ENCODE results near the gene CDH22.

CDH22 gene

GRCh38 chr20:46183768-46184167 is 124.5 kb downstream of the CDH22 start:
- H3K4me3 ChIP-seq (ENCODE audit: low read depth, low read length), result no peak overlapping the region
- DNase-seq (ENCODE audit: low read depth), result no peak

GRCh38 chr20:46182276-46183200 is 125.8 kb downstream of the CDH22 start:
- H3K4me3 ChIP-seq (ENCODE audit: low read depth, low read length), result no peak overlapping the region
- DNase-seq (ENCODE audit: low read depth), result no peak

DNA sequence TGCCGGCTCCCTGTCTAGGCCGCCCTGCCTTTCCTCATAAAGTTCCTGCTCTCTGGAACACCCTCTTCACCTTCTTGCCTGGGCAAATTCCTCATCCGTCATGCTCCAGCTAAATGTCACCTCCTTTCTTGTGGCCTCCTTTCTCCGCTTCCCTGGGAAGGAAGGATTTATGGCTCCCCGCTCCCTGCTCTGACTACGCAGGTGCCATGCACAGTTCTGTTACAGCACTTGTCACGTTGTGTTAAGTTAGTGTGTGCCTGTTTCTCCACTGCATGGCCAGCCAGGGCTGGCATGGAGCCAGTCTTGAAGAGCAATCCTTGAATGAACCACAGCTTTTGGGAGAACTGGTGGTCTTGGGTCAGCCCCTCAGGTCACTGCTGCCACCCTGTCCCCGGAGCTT is 128.4 kb downstream of the CDH22 start:
- no peak overlapping the region for H3K4me3 ChIP-seq (ENCODE audit: low read depth, low read length)
- DNase-seq (ENCODE audit: low read depth), result no peak

- no peak overlapping the region for H3K4me3 ChIP-seq (ENCODE audit: low read depth, low read length)
- DNase-seq (ENCODE audit: low read depth), result no peak
These were observed 129.4 kb downstream of the CDH22 start for GRCh38 chr20:46178891-46179290.

DNA sequence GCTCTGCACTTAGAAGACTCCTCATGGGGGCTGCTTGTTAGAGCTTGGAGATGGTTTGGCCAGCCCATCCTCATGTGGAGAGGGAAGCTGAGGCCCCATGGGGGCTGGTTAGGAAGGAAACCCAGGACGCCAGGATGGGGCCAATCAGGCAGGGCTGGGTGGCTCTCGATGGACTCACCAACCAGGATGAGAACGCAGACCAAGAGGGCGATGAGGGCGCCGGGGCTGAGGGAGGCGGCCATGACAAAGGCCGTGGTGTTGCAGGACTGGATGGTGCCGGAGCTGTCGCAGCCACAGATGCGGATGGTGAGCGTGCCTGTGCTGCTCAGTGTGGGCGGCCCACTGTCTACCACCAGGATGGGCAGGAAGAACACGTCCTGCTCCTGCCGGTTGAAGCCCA is 130.5 kb downstream of the CDH22 start:
- no peak for DNase-seq (ENCODE audit: low read depth)
- H3K4me3 ChIP-seq (ENCODE audit: low read depth, low read length), result no peak overlapping the region

DNA sequence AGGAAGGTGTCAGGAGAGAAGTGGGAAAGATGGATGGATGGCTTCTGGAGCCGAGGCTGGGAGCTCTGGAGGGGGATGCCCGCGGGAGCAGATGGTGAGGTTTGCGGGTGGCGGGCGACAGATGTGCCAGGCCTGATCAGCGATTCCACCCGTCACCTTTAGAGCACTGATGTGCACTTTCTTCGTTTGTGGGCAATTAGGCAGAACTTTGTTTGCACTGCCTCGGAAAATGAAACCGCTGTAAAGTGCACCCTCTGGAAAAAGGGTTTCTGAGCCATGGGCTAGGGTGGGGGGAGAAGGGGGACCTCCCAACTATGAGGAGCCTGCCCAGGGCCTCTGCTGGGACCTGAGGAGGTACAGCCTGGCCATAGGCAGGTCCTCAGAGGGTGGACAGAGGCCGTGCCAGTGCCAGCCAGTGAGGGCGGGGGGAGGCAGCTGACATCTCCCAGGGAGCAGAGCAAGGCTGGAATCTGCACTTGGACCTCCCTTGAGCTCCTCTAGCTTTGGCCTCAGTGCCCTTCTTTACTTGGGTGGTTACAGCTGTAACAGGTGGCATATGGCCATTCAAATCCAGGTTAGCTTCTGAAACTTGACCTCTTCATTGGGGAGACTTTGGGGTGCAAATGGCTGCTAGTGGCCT is 131.4 kb downstream of the CDH22 start:
- DNase-seq (ENCODE audit: low read depth), result no peak
- H3K4me3 ChIP-seq (ENCODE audit: low read depth, low read length), result no peak overlapping the region

- DNase-seq (ENCODE audit: low read depth), result no peak
- no peak overlapping the region for H3K4me3 ChIP-seq (ENCODE audit: low read depth, low read length)
These were observed 133.2 kb downstream of the CDH22 start for GRCh38 chr20:46175127-46175494.

GRCh38 chr20:46174469-46175126 is 133.7 kb downstream of the CDH22 start:
- DNase-seq (ENCODE audit: low read depth), result peak; percentile 0
- no peak overlapping the region for H3K4me3 ChIP-seq (ENCODE audit: low read depth, low read length)

DNA sequence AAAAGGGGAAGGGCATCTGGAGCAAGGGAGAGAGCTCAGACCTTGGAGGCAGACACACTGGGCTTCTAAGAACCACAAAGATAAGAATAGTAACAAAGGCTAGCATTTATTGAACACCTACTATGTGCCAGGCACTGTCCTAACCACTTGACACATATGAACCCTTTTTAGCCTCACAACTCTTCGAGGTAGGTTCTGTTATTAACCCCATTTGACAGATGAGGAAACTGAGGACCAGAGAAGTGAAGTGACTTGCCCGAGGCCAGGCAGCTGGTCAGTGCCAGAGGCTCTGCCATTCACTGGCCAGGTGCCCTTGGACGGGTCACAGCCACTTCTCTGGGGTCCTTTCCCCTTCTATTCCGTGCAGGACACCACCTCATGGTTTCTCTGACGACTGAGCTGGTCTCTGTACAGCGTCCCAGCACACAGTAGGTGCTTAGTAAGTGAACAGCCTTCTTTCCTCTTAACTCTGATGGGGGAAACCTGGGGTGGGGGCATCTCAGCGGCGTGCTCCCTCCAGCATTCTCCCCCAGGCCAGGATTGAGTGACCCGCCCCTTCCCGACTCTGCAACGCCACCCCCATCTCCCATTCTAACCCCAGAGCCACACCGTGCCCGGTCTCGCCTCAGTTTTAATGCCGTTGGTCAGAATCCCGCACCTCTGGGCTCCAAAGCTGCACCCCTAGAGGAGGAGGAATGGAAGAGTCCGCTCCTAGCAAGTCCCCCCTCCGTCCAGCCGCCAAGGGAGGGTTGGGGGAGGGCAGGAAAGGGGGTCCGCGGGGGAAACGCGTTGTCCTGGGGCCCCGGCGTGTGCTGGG is 134.4 kb downstream of the CDH22 start:
- no peak for DNase-seq (ENCODE audit: low read depth)
- H3K4me3 ChIP-seq (ENCODE audit: low read depth, low read length), result no peak overlapping the region

- DNase-seq (ENCODE audit: low read depth), result no peak
- H3K4me3 ChIP-seq (ENCODE audit: low read depth, low read length), result no peak overlapping the region
These were observed 135.2 kb downstream of the CDH22 start for GRCh38 chr20:46172961-46173536.

GRCh38 chr20:46172455-46172854 is 135.8 kb downstream of the CDH22 start:
- no peak for DNase-seq (ENCODE audit: low read depth)
- no peak overlapping the region for H3K4me3 ChIP-seq (ENCODE audit: low read depth, low read length)

DNA sequence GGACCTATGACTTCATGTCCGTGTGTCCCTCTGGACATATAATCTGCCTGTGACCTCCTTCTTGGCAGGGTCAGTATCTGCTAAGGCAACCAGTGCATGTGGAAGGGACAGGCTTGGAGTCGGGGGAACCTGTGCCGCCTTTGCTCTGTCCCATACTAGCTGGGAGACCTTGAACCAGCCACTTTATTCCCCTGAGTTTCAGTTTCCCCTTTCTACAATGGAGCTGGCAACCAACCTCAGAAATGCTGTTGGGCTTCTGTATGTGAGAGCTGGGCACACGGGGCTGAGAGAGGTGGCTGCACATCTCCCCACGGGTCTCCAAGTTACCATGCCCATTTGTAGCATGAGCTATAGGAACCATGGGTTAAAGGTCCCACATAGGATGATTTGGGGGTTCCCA is 136.4 kb downstream of the CDH22 start:
- no peak overlapping the region for H3K4me3 ChIP-seq (ENCODE audit: low read depth, low read length)
- no peak for DNase-seq (ENCODE audit: low read depth)

DNA sequence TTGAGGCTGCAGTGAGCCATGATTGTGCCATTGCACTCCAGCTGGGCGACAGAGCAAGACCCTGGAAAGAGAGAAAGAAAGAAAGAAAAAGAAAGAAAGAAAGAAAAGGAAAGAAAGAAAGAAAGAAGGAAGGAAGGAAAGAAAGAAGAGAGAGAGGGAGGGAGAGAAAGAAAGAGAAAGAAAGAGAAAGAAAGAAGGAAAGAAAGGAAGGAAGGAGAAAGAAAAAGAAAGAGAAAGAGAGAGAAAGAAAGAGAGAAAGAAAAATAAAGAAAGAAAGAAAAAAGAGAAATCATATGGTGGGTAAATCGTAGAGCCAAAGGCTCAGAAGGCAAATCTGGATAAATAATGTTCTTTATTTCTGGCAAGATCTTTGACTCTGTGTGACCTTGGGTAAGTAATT is 136.8 kb downstream of the CDH22 start:
- DNase-seq (ENCODE audit: low read depth), result no peak
- H3K4me3 ChIP-seq (ENCODE audit: low read depth, low read length), result no peak overlapping the region

DNA sequence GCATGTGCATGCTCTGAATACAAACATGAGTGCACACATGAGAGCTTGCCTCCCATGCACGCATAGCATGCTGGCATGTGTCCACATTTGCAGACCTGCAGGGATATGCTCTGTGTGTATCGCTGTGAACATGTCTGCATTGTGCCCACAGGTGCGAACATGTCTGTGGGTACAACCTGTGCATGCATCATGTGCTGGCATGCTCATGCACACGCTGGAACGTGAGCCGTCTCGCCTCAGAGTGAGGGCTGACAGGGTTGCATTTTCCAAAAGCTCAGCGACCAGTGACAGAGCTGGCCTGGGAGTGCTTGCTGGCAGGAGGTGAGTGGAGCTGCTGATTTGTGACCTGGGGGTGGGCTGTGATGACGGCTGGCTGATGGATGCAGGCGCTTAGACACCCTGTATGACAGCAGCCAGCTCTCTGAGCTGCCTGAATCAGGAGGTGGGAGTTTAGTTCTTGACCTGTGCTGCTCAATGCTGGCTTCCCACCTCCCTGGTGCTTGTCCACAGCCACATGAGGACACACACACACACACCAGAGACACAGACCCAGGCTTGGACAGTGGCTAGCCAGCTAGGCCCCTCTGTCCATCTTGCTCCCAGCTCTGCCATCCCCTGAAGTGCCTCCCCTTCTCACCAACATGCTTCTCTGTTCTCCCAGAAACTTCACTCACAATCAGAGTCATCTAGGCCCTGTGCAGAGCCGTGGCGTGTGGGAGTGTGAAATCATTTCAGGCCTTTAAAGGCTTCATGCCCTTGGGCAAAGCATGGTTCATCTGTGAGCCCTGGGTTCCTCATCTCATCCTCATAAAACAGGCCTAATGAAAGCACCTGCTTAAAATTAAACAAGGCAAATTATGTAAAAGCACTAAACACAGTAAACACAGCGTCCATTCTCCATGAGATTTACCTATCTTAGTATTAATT is 138.8 kb downstream of the CDH22 start:
- DNase-seq (ENCODE audit: low read depth), result no peak
- H3K4me3 ChIP-seq (ENCODE audit: low read depth, low read length), result no peak overlapping the region

GRCh38 chr20:46168438-46168837 is 139.9 kb downstream of the CDH22 start:
- no peak overlapping the region for H3K4me3 ChIP-seq (ENCODE audit: low read depth, low read length)
- no peak for DNase-seq (ENCODE audit: low read depth)

GRCh38 chr20:46167080-46167479 is 141.2 kb downstream of the CDH22 start:
- DNase-seq (ENCODE audit: low read depth), result no peak
- H3K4me3 ChIP-seq (ENCODE audit: low read depth, low read length), result no peak overlapping the region

DNA sequence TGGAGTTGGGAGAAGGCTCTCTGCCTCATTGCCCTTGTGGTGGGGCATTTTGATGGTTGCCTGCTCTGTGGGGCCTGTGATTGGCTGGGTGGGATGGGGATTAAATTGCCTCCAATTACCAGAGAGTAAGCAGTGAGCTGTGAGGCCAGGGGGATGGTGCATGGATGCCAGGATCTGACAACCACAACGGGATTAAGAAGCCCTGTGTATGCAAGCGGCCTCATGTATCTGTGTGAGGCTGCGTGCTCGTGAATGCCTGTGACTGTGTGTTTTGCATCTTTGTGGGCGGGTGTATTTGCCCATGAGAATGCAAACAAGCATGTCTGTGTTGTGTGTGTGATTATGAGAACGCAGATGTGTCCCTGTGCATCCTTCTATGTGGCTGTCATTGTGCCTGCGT is 144.0 kb downstream of the CDH22 start:
- DNase-seq (ENCODE audit: low read depth), result no peak
- no peak overlapping the region for H3K4me3 ChIP-seq (ENCODE audit: low read depth, low read length)

DNA sequence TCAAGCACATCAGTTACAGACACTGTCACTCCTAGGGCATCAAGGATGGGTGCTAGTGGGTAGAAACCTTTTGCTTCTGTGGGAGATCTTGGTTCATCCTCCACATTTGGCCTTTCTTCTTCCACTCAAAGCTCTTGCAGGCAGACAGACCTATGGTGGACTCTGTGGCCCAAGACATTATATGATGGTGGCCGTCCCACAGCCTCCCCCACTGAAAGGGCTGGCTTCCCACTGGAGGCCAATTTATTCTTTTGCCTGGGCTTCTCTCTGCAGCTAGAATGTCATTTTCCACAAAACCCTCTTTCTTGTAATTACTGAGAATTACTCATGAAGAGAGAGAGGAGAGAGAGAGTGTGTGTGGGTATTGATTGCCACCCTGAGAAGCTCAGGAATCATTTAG is 146.4 kb downstream of the CDH22 start:
- H3K4me3 ChIP-seq (ENCODE audit: low read depth, low read length), result no peak overlapping the region
- DNase-seq (ENCODE audit: low read depth), result no peak

Data from skeletal muscle cell (primary cell).